Lung (tissue), 12 donors: Measurements from ENCODE around the gene CHRNA5. TPM values are rescaled to one million over a fixed set of nuclear protein-coding genes. Genes with fewer than 3 reads are reported as not detected.

ENCODE experiments used
- ATAC-seq: fragments of 200-7000 bp; cut with Tn5 transposase; one replicate; pipeline ENCODE4 v1.9.1; 2020; ENCODE audit warnings: moderate number of reproducible peaks; ENCODE audit not compliant: insufficient read depth, low FRiP score
- DNase-seq, 3 donors: peaks; one replicate each; pipeline ENCODE4 v3.0.0-alpha.2; 2013 to 2017
- H3K27ac ChIP-seq, 2 donors: one replicate each; pipeline ENCODE4 v1.5.1; 2013; ENCODE audit warnings: mild to moderate bottlenecking in 2 of 2, moderate library complexity in 2 of 2, control low read depth in 1 of 2, inconsistent platforms in 1 of 2, low read depth in 1 of 2, low read length in 1 of 2
- H3K27me3 ChIP-seq, 3 donors: one replicate each; pipeline ENCODE4 v1.5.1; 2013; ENCODE audit warnings: low read length in 2 of 3; ENCODE audit not compliant: control insufficient read depth in 3 of 3, insufficient read depth in 3 of 3
- H3K36me3 ChIP-seq, 4 donors: one replicate each; pipeline ENCODE4 v1.5.1; 2013; ENCODE audit warnings: low read length in 4 of 4, mild to moderate bottlenecking in 1 of 4, moderate library complexity in 1 of 4; ENCODE audit not compliant: control insufficient read depth in 4 of 4, insufficient read depth in 4 of 4
- H3K4me1 ChIP-seq, 5 donors: one replicate each; pipeline ENCODE4 v1.5.1; 2013; ENCODE audit warnings: low read length in 5 of 5, mild to moderate bottlenecking in 2 of 5, moderate library complexity in 1 of 5; ENCODE audit not compliant: control insufficient read depth in 5 of 5, insufficient read depth in 5 of 5
- H3K4me3 ChIP-seq: one replicate; pipeline ENCODE4 v1.5.1; 2013; ENCODE audit warnings: mild to moderate bottlenecking, control low read depth, moderate library complexity
- H3K9ac ChIP-seq, 2 donors: one replicate each; pipeline ENCODE4 v1.5.1; 2013; ENCODE audit warnings: low read length in 2 of 2, control low read depth in 1 of 2; ENCODE audit not compliant: insufficient read depth in 1 of 2
- H3K9me3 ChIP-seq, 4 donors: one replicate each; pipeline ENCODE4 v1.5.1; 2013; ENCODE audit warnings: low read length in 3 of 4, mild to moderate bottlenecking in 1 of 4, moderate library complexity in 1 of 4; ENCODE audit not compliant: control insufficient read depth in 4 of 4, insufficient read depth in 3 of 4
- WGBS, 2 donors: extraction: QIAGEN DNeasy Blood & Tissue Kit; methylation state at CpG; one replicate each; pipeline ENCODE4 v1.1.7; 2013; 5-methylcytosine and 5-hydroxymethylcytosine counted together
- polyA plus RNA-seq, 2 donors: library from polyadenylated mRNA; stranded (reverse); fragments of 200-250 nt; gene quantifications; one replicate each; pipeline ENCODE4 v1.2.1, GENCODE V29; 2013
- total RNA-seq, 2 donors: library from RNA; depleted of rRNA in 1 of 2; stranded (reverse); fragments of >200 nt in 1 of 2; gene quantifications; one replicate each; pipeline ENCODE4 v1.2.1, GENCODE V29; 2014 to 2021
- TF ChIP-seq, protein P1 (sequence below): IDR thresholded peaks from 2 replicates; pipeline ENCODE4 v1.5.1; 2012; ENCODE audit warnings: mild to moderate bottlenecking; ENCODE audit errors: control extremely low read depth, extremely low read depth
- donor health status: control.
- donor health status: control.
- donor health status: Bipolar disorder and iron deficiency.
- donor health status: healthy.
- donor health status: DM: yes; HTN: yes; CAD: no.

The CHRNA5 gene
- total and polyA plus RNA-seq, 4 donors: 0.23 to 1.3 (median 0.92) TPM

DNA sequence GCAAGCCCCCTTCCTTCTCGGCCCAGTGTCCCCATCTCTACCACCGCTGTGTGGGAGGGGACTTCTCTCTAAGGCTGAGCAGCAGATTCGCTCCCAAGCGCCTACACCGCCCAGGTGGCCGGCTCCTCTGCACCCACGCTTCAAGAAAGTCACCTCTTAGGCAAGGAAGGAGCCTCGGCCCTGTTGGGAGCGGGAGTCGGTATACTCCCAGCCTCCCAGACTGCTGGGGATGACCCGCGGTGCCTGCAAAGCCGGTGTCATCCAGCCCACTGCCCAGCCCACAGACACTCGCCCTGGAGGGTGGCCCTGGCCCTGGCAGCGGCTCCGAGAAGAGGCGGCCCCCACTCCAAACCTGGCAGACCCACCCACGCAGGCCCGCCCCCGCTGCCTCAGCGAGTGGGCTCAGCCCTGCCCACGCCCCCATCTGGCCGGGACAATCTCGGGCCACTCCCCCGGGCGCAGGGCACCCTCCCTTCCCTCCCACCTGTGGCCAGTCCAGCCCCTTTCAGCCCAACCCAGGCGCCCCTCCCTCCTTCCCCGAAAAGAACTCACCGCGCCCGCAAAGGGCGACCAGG, 75.3 kb downstream of the CHRNA5 start:
- Histone ChIP-seq H3K9me3 (no peaks in the 10 kb centered on the region), H3K4me1 (peaks cover 0 to 8% (median 0%) of the 10 kb centered on the region in 5 donors), H3K9ac (no peak overlapping the region), H3K4me3 (peak overlapping the region; percentile 2), H3K27ac (no peak overlapping the region), H3K27me3 (peaks cover 0 to 3% (median 2%) of the 10 kb centered on the region in 3 donors), H3K36me3 (no peaks in the 10 kb centered on the region)
- DNase-seq (no peak), ATAC-seq (no peak)
- TF ChIP-seq, protein P1, sequence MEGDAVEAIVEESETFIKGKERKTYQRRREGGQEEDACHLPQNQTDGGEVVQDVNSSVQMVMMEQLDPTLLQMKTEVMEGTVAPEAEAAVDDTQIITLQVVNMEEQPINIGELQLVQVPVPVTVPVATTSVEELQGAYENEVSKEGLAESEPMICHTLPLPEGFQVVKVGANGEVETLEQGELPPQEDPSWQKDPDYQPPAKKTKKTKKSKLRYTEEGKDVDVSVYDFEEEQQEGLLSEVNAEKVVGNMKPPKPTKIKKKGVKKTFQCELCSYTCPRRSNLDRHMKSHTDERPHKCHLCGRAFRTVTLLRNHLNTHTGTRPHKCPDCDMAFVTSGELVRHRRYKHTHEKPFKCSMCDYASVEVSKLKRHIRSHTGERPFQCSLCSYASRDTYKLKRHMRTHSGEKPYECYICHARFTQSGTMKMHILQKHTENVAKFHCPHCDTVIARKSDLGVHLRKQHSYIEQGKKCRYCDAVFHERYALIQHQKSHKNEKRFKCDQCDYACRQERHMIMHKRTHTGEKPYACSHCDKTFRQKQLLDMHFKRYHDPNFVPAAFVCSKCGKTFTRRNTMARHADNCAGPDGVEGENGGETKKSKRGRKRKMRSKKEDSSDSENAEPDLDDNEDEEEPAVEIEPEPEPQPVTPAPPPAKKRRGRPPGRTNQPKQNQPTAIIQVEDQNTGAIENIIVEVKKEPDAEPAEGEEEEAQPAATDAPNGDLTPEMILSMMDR: no peak
- WGBS, 2 donors: 15 to 23% methylated on average over 19 to 32 of the region's 32 CpGs

DNA sequence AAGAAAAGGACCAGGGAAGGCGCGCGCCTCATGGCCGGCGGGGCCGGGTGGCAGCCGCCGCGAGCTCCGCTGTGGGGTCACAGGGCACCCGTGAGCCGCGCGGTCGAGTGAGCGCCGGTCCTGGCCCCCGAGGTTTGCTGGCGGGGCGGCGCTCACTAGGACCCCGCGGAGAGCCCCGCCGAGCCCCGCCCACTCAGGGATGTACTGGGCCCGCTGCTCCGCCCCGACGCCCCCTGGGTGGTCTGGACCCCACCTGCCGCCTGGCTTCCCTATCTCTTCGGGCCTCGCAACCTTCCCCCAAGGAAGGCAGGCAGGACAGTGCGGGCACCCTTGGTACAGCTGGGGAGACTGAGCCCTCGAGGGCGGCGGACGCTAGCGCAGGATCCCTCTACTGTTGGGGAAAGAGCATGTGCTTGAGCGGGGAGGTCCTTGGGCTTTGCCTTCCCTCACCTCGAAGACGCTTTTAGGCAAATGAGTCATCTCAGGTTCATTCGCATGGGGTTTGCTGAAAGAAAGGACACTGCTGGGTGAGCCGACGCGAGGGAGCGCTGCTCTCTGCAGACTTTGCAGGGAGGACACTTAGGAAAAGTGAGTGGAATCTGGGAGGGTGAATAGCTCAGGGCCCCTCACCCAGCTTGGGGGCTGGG, 75.9 kb downstream of the CHRNA5 start, which contains the start of gene CHRNB4:
Gene CHRNB4 (minus strand): TSS at position 109 of the 647 bp plus-strand sequence. CDS start 77 bp downstream, at position 32.
- no peak within 1 kb of the TSS for H3K9ac ChIP-seq
- H3K36me3 ChIP-seq: no peaks in the 10 kb centered on the region
- TF ChIP-seq, protein P1: no peak
- peaks cover 0 to 8% (median 0%) of the 10 kb centered on the region in 5 donors for H3K4me1 ChIP-seq
- 14% methylated on average over 47 of the region's 47 CpGs for WGBS, 2 donors
- DNase-seq (peak; percentile 32 to 47 (median 39)), ATAC-seq (no peak)
- peaks cover 0 to 3% (median 2%) of the 10 kb centered on the region in 3 donors for H3K27me3 ChIP-seq
- H3K9me3 ChIP-seq: no peaks in the 10 kb centered on the region
- no peak within 1 kb of the TSS for H3K27ac ChIP-seq
- peak within 1 kb of the TSS; percentile 2 for H3K4me3 ChIP-seq

DNA sequence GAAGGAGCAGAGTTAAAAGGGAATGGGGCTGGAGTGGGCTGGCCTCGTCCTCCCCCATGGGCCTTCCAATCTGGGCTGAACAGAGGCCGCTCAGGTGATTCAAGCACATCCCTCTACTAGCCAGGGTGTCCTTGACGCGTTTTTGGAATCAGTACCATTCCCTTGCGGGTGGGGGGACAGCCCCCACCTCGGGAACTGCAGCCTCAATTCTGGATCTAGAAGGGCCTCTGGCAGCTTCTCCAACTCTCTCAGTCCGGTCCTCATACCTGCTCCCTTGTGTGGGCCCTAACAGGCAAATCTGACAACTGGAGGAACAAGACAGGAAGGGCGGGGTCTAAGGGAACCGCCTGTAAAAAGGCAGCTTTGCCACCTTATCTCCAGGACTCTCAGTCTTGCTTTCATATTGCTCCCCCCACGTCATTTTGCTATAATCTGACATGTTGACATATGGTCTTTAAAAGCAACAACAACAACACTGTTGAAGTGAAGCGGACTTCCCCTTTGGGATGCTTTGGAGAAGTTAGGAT, 76.5 kb downstream of the CHRNA5 start:
- no peak for ATAC-seq

More for the DNA sequence above, 76.5 kb downstream of the CHRNA5 start:
- no peak for DNase-seq
- H3K9me3 ChIP-seq: no peaks in the 10 kb centered on the region
- H3K4me1 ChIP-seq: peaks cover 0 to 8% (median 0%) of the 10 kb centered on the region in 5 donors
- TF ChIP-seq, protein P1: no peak
- H3K27me3 ChIP-seq: peaks cover 0 to 3% (median 2%) of the 10 kb centered on the region in 3 donors
- no peak overlapping the region for H3K27ac ChIP-seq
- no peaks in the 10 kb centered on the region for H3K36me3 ChIP-seq
- H3K9ac ChIP-seq: no peak overlapping the region
- 71 to 80% methylated on average over 11 of the region's 11 CpGs for WGBS, 2 donors
- H3K4me3 ChIP-seq: no peak overlapping the region
